Activated naive CD4-positive, alpha-beta T cell treated with anti-CD3 and anti-CD28 coated beads, Interleukin-2, amount 10 ng/mL, durations not matched to agents 5 hours and 36 hours (primary cell): ENCODE measurements around the gene FAM219B. TPM values are rescaled to one million over a fixed set of nuclear protein-coding genes. Genes with fewer than 3 reads are reported as not detected.

ENCODE experiments used
- total RNA-seq, 2 experiments: library from RNA; stranded (reverse); gene quantifications; one replicate each; pipeline ENCODE4 v1.2.3, GENCODE V29; 2021

The FAM219B gene
- total RNA-seq = 10 to 100 TPM; 83.6 to 89.5 TPM

GRCh38 chr15:74906450-74907162, at the start of gene FAM219B:
TSS of gene FAM219B (minus strand) at chr15:74906851. CDS start at chr15:74906800, 51 bp downstream.

GRCh38 chr15:74937590-74938371, 31.1 kb upstream of the FAM219B start, which contains the start of gene COX5A:
TSS of gene COX5A (minus strand) at chr15:74938073. CDS start at chr15:74938014, 59 bp downstream.

GRCh38 chr15:74889883-74890664, 16.6 kb downstream of the FAM219B start, which contains the start of gene MPI:
TSS of gene MPI (plus strand) at chr15:74890042. CDS start at chr15:74890074, 32 bp downstream.

GRCh38 chr15:74873036-74873755, 33.5 kb downstream of the FAM219B start, which contains the start of gene SCAMP2:
TSS of gene SCAMP2 (minus strand) at chr15:74873365. CDS start at chr15:74873255, 110 bp downstream.

Other genes with a start within 250 kb of the FAM219B start
- gene EDC3, start 210.8 kb downstream of the FAM219B start, total RNA-seq = 10 to 100 TPM; 37.0 to 38.7 TPM
- gene CYP1A1, start 181.3 kb downstream of the FAM219B start, total RNA-seq = 1 to 10 TPM; 5.6 to 6.0 TPM
- not detected for gene CYP1A2, start 158.0 kb downstream of the FAM219B start, total RNA-seq
- gene CSK, start 124.8 kb downstream of the FAM219B start, total RNA-seq = 100 to 1,000 TPM; 313 to 324 TPM
- gene LMAN1L, start 94.0 kb downstream of the FAM219B start, total RNA-seq = under 1 TPM; 0.38 to 0.67 TPM
- under 1 TPM in 1 of 2 experiments, not detected in 1; 0.12 TPM for gene CPLX3, start 80.2 kb downstream of the FAM219B start, total RNA-seq
- 10 to 100 TPM; 67.0 to 71.4 TPM for gene ULK3, start 63.7 kb downstream of the FAM219B start, total RNA-seq
- gene SCAMP2, start 33.5 kb downstream of the FAM219B start, total RNA-seq = 100 to 1,000 TPM; 106 to 111 TPM
- 10 to 100 TPM; 94.1 to 99.3 TPM for gene MPI, start 16.8 kb downstream of the FAM219B start, total RNA-seq
- 100 to 1,000 TPM; 209 to 216 TPM for gene COX5A, start 31.2 kb upstream of the FAM219B start, total RNA-seq
- gene RPP25, start 49.9 kb upstream of the FAM219B start, total RNA-seq = 1 to 10 TPM; 5.5 to 5.7 TPM
- under 1 TPM; 0.23 to 0.24 TPM for gene SCAMP5, start 88.7 kb upstream of the FAM219B start, total RNA-seq
- 10 to 100 TPM; 16.2 to 16.8 TPM for gene PPCDC, start 116.7 kb upstream of the FAM219B start, total RNA-seq